22Rv1 (cell line): Measurements from ENCODE around the gene TPCN2.

ENCODE experiments used
- ZFX ChIP-seq: fragments of 450-650 bp; IDR thresholded peaks from 2 replicates; pipeline ENCODE4 v1.6.1; 2017; ENCODE audit warnings: antibody characterized with exemption, borderline replicate concordance
- TF ChIP-seq, protein P1 (sequence below): fragments of 450-650 bp; IDR thresholded peaks from 2 replicates; pipeline ENCODE4 v1.5.1; 2017; ENCODE audit warnings: mild to moderate bottlenecking

DNA sequence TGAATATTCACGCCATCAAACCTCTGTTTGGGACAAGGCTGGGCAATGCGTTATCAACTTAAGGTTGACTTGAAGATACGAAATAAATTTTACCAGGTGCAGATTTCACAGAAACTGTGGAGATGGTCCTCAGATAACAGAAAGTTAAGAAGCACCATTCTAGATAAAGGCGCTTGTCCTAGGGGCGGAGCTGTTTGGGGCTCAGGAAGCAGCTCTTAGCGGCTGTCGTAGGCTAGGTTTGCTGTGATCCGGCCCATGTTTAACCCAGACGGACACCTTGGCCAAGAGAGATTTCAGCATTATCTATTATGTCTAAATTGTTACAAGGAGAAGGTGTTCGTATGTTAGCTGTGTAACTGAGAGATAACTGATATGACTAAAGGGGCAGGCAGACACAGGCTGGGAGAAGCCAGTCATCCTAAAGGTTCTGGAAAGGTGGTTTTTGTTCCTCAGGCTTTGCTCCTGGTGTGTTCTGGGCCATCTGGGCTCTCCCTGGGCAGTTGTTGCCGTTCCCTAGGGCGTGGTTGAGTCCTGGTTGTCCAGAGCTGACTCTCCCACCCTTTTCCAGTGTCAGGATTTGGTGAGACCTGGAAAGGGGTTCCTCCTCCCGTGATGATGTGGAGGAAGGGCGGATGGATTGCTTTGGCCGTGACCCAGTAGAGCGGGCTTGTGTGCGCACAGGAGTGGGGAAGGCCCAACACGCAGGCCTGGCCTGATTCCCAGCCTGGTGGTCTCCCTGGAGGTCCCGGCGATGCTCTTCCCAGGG lies 25.8 kb downstream of the TPCN2 start:
- TF ChIP-seq, protein P1, sequence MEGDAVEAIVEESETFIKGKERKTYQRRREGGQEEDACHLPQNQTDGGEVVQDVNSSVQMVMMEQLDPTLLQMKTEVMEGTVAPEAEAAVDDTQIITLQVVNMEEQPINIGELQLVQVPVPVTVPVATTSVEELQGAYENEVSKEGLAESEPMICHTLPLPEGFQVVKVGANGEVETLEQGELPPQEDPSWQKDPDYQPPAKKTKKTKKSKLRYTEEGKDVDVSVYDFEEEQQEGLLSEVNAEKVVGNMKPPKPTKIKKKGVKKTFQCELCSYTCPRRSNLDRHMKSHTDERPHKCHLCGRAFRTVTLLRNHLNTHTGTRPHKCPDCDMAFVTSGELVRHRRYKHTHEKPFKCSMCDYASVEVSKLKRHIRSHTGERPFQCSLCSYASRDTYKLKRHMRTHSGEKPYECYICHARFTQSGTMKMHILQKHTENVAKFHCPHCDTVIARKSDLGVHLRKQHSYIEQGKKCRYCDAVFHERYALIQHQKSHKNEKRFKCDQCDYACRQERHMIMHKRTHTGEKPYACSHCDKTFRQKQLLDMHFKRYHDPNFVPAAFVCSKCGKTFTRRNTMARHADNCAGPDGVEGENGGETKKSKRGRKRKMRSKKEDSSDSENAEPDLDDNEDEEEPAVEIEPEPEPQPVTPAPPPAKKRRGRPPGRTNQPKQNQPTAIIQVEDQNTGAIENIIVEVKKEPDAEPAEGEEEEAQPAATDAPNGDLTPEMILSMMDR, result no peak
- TF ChIP-seq ZFX, result no peak
